Epithelial cell of proximal tubule (primary cell): ENCODE data around the gene LINGO3. TPM values are rescaled to one million over a fixed set of nuclear protein-coding genes. Genes with fewer than 3 reads are reported as not detected.

Experiments
- DNase-seq: peaks from one replicate; pipeline ENCODE4 v3.0.0-alpha.2; 2011; ENCODE audit warnings: low read depth
- H3K4me3 ChIP-seq: 2 replicates; pipeline ENCODE4 v1.5.1; 2011; ENCODE audit warnings: low read depth, mild to moderate bottlenecking, low read length
- CTCF ChIP-seq: conservative IDR thresholded peaks from 2 replicates; pipeline ENCODE4 v1.5.1; 2012; ENCODE audit warnings: low read depth, mild to moderate bottlenecking, low read length
- total RNA-seq: library from RNA; depleted of rRNA; stranded (reverse); fragments of >200 nt; gene quantifications from 2 replicates; pipeline ENCODE4 v1.2.3, GENCODE V29; 2015

Gene LINGO3
- total RNA-seq, 1 donor from 2014 or later: not detected

DNA sequence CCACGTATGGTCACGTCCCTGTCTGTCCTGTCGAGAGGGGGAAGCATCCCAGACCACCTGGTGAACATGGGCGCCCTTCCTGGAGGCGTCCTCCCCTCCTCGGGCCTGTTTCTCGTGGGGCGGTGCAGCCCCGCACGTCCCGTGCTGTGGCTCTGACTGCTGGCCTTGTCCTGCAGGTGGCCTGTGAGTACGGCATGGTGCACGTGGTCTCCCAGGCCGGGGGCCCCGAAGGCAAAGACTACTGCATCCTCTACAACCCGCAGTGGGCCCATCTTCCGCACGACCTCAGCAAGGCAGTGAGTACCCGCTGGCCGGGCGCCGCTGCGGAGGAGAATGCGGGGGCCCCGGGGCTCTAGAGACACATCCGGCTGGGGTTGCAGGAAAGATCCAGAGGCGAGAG, 26.5 kb upstream of the LINGO3 start:
- DNase-seq: no peak
- TF ChIP-seq CTCF: no peak
- no peak overlapping the region for H3K4me3 ChIP-seq

GRCh38 chr19:2333807-2334211, 25.9 kb upstream of the LINGO3 start:
- no peak for DNase-seq
- peak; percentile 12 for TF ChIP-seq CTCF
- no peak overlapping the region for H3K4me3 ChIP-seq

DNA sequence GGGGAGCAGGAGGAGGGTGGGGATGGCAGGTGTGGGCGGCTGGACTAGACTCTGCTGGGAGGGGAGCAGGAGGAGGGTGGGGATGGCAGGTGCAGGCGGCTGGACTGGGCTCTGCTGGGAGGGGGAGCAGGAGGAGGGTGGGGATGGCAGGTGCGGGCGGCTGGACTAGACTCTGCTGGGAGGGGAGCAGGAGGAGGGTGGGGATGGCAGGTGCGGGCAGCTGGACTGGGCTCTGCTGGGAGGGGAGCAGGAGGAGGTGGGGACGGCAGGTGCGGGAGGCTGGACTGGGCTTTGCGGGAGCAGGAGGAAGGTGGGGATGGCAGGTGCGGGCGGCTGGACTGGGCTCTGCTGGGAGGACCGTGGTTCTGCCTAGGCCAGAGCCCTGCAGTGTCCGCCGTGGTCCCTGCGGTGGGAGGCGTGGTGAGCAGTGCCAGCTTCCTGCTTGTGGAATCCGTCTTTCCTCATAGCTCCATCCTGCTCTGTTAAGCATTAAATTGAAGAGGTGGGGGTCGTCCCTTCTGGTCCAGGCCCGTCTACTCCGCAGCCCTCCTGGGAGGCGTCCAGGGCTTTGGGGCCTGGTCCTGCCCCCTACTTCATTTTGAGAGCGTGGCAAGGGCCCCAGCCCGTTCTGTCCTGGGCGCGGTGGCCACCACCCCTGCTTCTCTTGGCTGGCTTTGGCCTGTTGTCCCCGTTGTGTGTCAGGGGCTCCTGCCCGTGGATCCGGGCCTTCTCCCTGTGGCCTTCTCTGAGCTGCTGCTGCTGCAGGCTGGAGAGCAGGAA, 25.3 kb upstream of the LINGO3 start:
- TF ChIP-seq CTCF: no peak

DNA sequence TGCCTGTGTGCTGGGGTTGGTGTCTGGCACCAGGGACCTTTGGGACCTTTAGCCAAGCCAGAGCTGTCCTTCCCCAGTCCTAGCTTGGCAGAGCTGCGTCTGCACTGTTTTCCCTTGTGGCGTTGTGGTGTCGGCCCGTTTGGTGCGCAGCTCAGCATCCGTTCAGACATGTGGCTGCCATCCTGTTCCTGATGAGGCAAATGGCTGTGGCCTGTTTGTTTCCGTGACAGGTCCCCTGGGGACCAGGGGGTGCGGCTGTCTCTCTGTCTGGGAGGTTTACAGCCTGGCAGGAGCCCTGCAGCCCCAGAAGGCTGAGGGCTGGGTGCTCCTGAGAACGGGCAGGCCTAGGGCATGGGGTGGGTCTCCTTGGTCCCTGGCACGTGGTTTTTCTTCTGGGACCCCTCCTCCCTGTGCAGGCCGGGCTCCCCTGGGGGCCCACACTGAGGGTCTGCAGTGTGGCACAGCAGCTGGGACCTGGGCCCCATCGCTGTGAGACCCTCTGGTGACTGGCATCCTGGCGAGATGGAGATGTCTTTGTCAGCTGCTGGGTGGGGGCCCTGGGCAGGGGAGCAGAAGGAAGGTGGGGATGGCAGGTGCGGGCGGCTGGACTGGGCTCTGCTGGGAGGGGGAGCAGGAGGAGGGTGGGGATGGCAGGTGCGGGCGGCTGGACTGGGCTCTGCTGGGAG, 24.5 kb upstream of the LINGO3 start:
- no peak overlapping the region for H3K4me3 ChIP-seq
- no peak for TF ChIP-seq CTCF
- DNase-seq: no peak

More for the DNA sequence above, 25.3 kb upstream of the LINGO3 start:
- no peak overlapping the region for H3K4me3 ChIP-seq
- DNase-seq: no peak

- no peak overlapping the region for H3K4me3 ChIP-seq
- TF ChIP-seq CTCF: no peak
- DNase-seq: no peak
These were observed 23.8 kb upstream of the LINGO3 start for GRCh38 chr19:2331601-2332246.

GRCh38 chr19:2330632-2331284, 22.8 kb upstream of the LINGO3 start:
- H3K4me3 ChIP-seq: no peak overlapping the region
- TF ChIP-seq CTCF: no peak
- no peak for DNase-seq
